K562 (cell line): ENCODE results near the gene GPAT3. TPM values are rescaled to one million over a fixed set of nuclear protein-coding genes. Genes with fewer than 3 reads are reported as not detected.
A peak's percentile ranks its signal among the peaks of the same experiment; 100 is the strongest.

Experiments used
- JUN ChIP-seq, 2 experiments: sonication (generic) in 1 of 2; formaldehyde crosslinking in 1 of 2; IDR thresholded peaks; 2 replicates each; pipeline versions ENCODE4 v1.6.1 to v1.8.0; 2012 to 2022; ENCODE audit warnings: borderline replicate concordance in 2 of 2, mild to moderate bottlenecking in 2 of 2, improper control_type of control experiment in 1 of 2, low read depth in 1 of 2, low read length in 1 of 2, missing genetic modification reagents in 1 of 2
- KLF13 ChIP-seq: fragments of 450-650 bp; IDR thresholded peaks from 2 replicates; pipeline ENCODE4 v1.6.1; 2016; ENCODE audit warnings: missing genetic modification characterization, low read depth, mild to moderate bottlenecking, missing compliant biosample characterization, moderate library complexity, borderline replicate concordance
- MYBL2 ChIP-seq, 2 experiments: fragments of 450-650 bp in 1 of 2; sonication (generic) in 1 of 2; formaldehyde crosslinking in 1 of 2; IDR thresholded peaks; 2 replicates each; pipeline versions ENCODE4 v1.6.1 to v1.8.1; 2017 to 2022; ENCODE audit warnings: borderline replicate concordance in 1 of 2, inconsistent platforms in 1 of 2, low read depth in 1 of 2, mild to moderate bottlenecking in 1 of 2, missing genetic modification reagents in 1 of 2, moderate library complexity in 1 of 2
- NCOR1 ChIP-seq: fragments of 450-650 bp; IDR thresholded peaks from 2 replicates; pipeline ENCODE4 v1.6.1; 2016; ENCODE audit warnings: mild to moderate bottlenecking, moderate library complexity
- PKNOX1 ChIP-seq: fragments of 450-650 bp; IDR thresholded peaks from 2 replicates; pipeline ENCODE4 v1.6.1; 2016
- SP2 ChIP-seq: IDR thresholded peaks from 2 replicates; pipeline ENCODE4 v1.6.1; 2011; ENCODE audit warnings: mild to moderate bottlenecking, low read depth, low read length, moderate library complexity; ENCODE audit not compliant: poor library complexity, severe bottlenecking; ENCODE audit errors: extremely low read depth
- TSC22D4 ChIP-seq: fragments of 450-650 bp; IDR thresholded peaks from 2 replicates; pipeline ENCODE4 v1.6.1; 2016; ENCODE audit warnings: missing genetic modification characterization, missing biosample characterization, control low read depth
- ZBTB7A ChIP-seq: IDR thresholded peaks from 2 replicates; pipeline ENCODE4 v1.6.1; 2011; ENCODE audit warnings: low read depth, mild to moderate bottlenecking, low read length, moderate library complexity, borderline replicate concordance; ENCODE audit not compliant: control insufficient read depth
- ZFP91 ChIP-seq: sonication (generic); formaldehyde crosslinking; IDR thresholded peaks from 2 replicates; pipeline ENCODE4 v1.8.0; 2022; ENCODE audit warnings: mild to moderate bottlenecking, missing genetic modification reagents
- ZNF23 ChIP-seq: fragments of 250-450 bp; sonication (Bioruptor Pico); IDR thresholded peaks from 2 replicates; pipeline ENCODE4 v1.4.0; 2020; ENCODE audit warnings: mild to moderate bottlenecking
- ZNF354B ChIP-seq: fragments of 250-450 bp; sonication (Bioruptor Pico); IDR thresholded peaks from 2 replicates; pipeline ENCODE4 v1.4.0; 2020
- polyA plus RNA-seq, 8 experiments: library from polyadenylated mRNA; depleted of rRNA in 4 of 8; stranded (reverse) in 5 of 8; unstranded in 3 of 8; fragments of >200 nt; fragmentation: Nextera tagmentation in 2 of 8; fragmentation: Illumina TruSeq in 1 of 8; extraction: Ambion mirVana in 2 of 8; extraction: Trizol in 1 of 8; gene quantifications; 2 replicates each; pipeline versions ENCODE4 v1.2.1 to v1.2.3, GENCODE V29; 2011 to 2014; ENCODE audit warnings: inconsistent platforms in 1 of 8, missing spikeins in 1 of 8
- total RNA-seq, 7 experiments: library from RNA; depleted of rRNA in 6 of 7; stranded (reverse); fragments of >200 nt in 6 of 7; fragmentation: Illumina TruSeq in 2 of 7; extraction: Trizol in 2 of 7; gene quantifications; 2 replicates each; pipeline versions ENCODE4 v1.2.1 to v1.2.3, GENCODE V29; 2011 to 2021; ENCODE audit warnings: low replicate concordance in 1 of 7
- TF ChIP-seq, protein P1 (sequence below): fragments of 250-450 bp; sonication (Bioruptor Pico); IDR thresholded peaks from 2 replicates; pipeline ENCODE4 v1.8.0; 2021; ENCODE audit warnings: borderline replicate concordance, mild to moderate bottlenecking, moderate library complexity; ENCODE audit not compliant: poor library complexity, severe bottlenecking
- TF ChIP-seq, protein P2 (sequence below): fragments of 450-650 bp; IDR thresholded peaks from 2 replicates; pipeline ENCODE4 v1.7.0; 2016; ENCODE audit warnings: borderline replicate concordance
- TF ChIP-seq, protein P3 (sequence below): sonication (generic); formaldehyde crosslinking; IDR thresholded peaks from 2 replicates; pipeline ENCODE4 v1.4.0; 2020; ENCODE audit warnings: mild to moderate bottlenecking, missing genetic modification reagents
- TF ChIP-seq, protein P4 (sequence below): fragments of 150-350 bp; conservative IDR thresholded peaks from 2 replicates; pipeline ENCODE4 v1.6.1; 2014; ENCODE audit warnings: low read length

Gene GPAT3
- total and polyA plus RNA-seq, 9 of the 15 experiments (the other 6 are each of a cell fraction or from before 2014, with no cell fraction given) = 4.1 to 16.1 (median 13.1) TPM

DNA sequence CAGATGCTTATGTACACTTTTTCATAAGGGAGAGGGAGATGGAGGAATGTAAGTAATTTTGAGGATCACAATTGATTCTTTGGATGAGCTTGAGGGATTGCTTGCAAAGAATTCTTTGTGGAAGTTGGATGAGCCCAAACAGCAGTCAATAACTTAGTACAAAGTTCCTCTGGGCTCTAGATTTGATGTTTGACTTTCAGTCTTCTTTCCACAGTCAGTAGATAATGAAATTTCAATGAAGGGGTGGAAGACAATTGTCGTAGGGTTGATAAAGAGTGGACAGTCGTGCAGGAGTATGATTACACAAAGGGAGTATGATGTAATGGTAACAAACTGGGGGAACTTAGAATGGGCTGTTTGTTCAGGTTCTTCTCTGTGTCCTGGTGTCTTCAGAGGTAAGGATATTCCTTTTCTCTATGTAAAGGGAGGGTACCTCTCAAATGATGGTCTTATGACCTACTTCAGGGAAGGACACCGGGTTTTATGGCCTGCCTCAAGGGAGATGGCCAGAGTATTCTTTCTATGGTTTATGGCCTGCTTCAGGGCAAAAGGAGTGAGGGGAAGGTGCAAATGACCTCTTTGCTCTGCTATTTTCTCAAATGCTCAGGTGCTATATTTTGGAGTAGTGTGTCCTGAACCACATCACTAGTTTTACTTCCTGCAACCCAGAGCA is 49.3 kb upstream of the GPAT3 start (continued):
- TF ChIP-seq ZFP91 (CRISPR knock-in tag) (no peak), KLF13 (tag) (no peak), ZBTB7A (no peak), JUN (IDR thresholded peaks at IDR 0.05; ENCODE audit: borderline replicate concordance, low read depth, low read length) (no peak), JUN (CRISPR knock-in tag; IDR thresholded peaks at IDR 0.05; ENCODE audit: borderline replicate concordance) (no peak), ZNF23 (no peak), TSC22D4 (tag) (no peak), NCOR1 (peak; percentile 66), SP2 (no peak), MYBL2 (IDR thresholded peaks at IDR 0.05; ENCODE audit: low read depth) (no peak), MYBL2 (CRISPR knock-in tag; IDR thresholded peaks at IDR 0.05; ENCODE audit: borderline replicate concordance) (no peak), ZNF354B (CRISPR knock-in tag) (no peak), PKNOX1 (0 out of 2 replicates have a peak, but pooled peaks have one; percentile 10)
- TF ChIP-seq, protein P1, sequence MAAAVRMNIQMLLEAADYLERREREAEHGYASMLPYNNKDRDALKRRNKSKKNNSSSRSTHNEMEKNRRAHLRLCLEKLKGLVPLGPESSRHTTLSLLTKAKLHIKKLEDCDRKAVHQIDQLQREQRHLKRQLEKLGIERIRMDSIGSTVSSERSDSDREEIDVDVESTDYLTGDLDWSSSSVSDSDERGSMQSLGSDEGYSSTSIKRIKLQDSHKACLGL (CRISPR knock-in tag) = no peak
- TF ChIP-seq, protein P2, sequence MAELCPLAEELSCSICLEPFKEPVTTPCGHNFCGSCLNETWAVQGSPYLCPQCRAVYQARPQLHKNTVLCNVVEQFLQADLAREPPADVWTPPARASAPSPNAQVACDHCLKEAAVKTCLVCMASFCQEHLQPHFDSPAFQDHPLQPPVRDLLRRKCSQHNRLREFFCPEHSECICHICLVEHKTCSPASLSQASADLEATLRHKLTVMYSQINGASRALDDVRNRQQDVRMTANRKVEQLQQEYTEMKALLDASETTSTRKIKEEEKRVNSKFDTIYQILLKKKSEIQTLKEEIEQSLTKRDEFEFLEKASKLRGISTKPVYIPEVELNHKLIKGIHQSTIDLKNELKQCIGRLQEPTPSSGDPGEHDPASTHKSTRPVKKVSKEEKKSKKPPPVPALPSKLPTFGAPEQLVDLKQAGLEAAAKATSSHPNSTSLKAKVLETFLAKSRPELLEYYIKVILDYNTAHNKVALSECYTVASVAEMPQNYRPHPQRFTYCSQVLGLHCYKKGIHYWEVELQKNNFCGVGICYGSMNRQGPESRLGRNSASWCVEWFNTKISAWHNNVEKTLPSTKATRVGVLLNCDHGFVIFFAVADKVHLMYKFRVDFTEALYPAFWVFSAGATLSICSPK = no peak
- TF ChIP-seq, protein P3, sequence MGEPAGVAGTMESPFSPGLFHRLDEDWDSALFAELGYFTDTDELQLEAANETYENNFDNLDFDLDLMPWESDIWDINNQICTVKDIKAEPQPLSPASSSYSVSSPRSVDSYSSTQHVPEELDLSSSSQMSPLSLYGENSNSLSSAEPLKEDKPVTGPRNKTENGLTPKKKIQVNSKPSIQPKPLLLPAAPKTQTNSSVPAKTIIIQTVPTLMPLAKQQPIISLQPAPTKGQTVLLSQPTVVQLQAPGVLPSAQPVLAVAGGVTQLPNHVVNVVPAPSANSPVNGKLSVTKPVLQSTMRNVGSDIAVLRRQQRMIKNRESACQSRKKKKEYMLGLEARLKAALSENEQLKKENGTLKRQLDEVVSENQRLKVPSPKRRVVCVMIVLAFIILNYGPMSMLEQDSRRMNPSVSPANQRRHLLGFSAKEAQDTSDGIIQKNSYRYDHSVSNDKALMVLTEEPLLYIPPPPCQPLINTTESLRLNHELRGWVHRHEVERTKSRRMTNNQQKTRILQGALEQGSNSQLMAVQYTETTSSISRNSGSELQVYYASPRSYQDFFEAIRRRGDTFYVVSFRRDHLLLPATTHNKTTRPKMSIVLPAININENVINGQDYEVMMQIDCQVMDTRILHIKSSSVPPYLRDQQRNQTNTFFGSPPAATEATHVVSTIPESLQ (CRISPR knock-in tag) = 0 out of 2 replicates have a peak, but pooled peaks have one; percentile 39
- TF ChIP-seq, protein P4, sequence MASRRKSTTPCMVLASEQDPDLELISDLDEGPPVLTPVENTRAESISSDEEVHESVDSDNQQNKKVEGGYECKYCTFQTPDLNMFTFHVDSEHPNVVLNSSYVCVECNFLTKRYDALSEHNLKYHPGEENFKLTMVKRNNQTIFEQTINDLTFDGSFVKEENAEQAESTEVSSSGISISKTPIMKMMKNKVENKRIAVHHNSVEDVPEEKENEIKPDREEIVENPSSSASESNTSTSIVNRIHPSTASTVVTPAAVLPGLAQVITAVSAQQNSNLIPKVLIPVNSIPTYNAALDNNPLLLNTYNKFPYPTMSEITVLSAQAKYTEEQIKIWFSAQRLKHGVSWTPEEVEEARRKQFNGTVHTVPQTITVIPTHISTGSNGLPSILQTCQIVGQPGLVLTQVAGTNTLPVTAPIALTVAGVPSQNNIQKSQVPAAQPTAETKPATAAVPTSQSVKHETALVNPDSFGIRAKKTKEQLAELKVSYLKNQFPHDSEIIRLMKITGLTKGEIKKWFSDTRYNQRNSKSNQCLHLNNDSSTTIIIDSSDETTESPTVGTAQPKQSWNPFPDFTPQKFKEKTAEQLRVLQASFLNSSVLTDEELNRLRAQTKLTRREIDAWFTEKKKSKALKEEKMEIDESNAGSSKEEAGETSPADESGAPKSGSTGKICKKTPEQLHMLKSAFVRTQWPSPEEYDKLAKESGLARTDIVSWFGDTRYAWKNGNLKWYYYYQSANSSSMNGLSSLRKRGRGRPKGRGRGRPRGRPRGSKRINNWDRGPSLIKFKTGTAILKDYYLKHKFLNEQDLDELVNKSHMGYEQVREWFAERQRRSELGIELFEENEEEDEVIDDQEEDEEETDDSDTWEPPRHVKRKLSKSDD = no peak
